HG02571 (cell line): Measurements from ENCODE around the gene PDE3B.

Source experiments
- ATAC-seq: cut with Tn5 transposase; IDR thresholded peaks from one replicate; pipeline ENCODE4 v1.9.1; 2021; ENCODE audit warnings: mild to moderate bottlenecking, moderate library complexity; ENCODE audit not compliant: unreplicated experiment

The PDE3B gene

GRCh38 chr11:14907411-14908213, 264.0 kb downstream of the PDE3B start:
- ATAC-seq, result peak; percentile 57

- no peak for ATAC-seq
These were observed 264.7 kb downstream of the PDE3B start for GRCh38 chr11:14908214-14908880.

GRCh38 chr11:14914536-14914935, 270.9 kb downstream of the PDE3B start:
- ATAC-seq, result no peak

- no peak for ATAC-seq
These were observed 272.8 kb downstream of the PDE3B start for GRCh38 chr11:14916403-14916802.
